Ascending aorta (tissue), 2 donors: ENCODE results near the gene ECT2. TPM values are rescaled to one million over a fixed set of nuclear protein-coding genes. Genes with fewer than 3 reads are reported as not detected.

ENCODE experiments used
- DNase-seq, 2 donors: peaks; one replicate each; pipeline ENCODE4 v3.0.0-alpha.2; 2019; ENCODE audit warnings: low spot score in 2 of 2
- H3K27ac ChIP-seq, 2 donors: fragments of 200-600 bp; sonication (generic); one replicate each; pipeline ENCODE4 v1.5.1; 2016 to 2017; ENCODE audit warnings: mild to moderate bottlenecking in 1 of 2
- H3K27me3 ChIP-seq: fragments of 200-600 bp; sonication (generic); one replicate; pipeline ENCODE4 v1.5.1; 2017
- H3K36me3 ChIP-seq, 2 donors: fragments of 200-600 bp; sonication (generic); one replicate each; pipeline ENCODE4 v1.5.1; 2016
- H3K4me1 ChIP-seq, 2 donors: fragments of 200-600 bp; sonication (generic); one replicate each; pipeline ENCODE4 v1.5.1; 2016 to 2017; ENCODE audit warnings: mild to moderate bottlenecking in 1 of 2
- H3K4me3 ChIP-seq, 2 donors: fragments of 200-600 bp; sonication (generic); one replicate each; pipeline ENCODE4 v1.5.1; 2016 to 2017; ENCODE audit warnings: mild to moderate bottlenecking in 1 of 2
- H3K9me3 ChIP-seq, 2 donors: fragments of 200-600 bp; sonication (generic); one replicate each; pipeline ENCODE4 v1.5.1; 2016
- intact Hi-C: fragments of 100-400 bp; cut with DNase I; formaldehyde crosslinking; loops from one replicate; pipeline ENCODE4 v1.15.1; 2023
- total RNA-seq: library from RNA; depleted of rRNA; stranded (reverse); fragments of >200 nt; gene quantifications from one replicate; pipeline ENCODE4 v1.1.0, GENCODE V29; 2016
- TF ChIP-seq, protein P1 (sequence below), 3 experiments: fragments of 200-600 bp in 2 of 3; fragments of 450-650 bp in 1 of 3; sonication (generic) in 2 of 3; IDR thresholded peaks; one replicate each; pipeline ENCODE4 v1.5.1; 2016 to 2019; ENCODE audit warnings: antibody characterized with exemption in 3 of 3, mild to moderate bottlenecking in 1 of 3, moderate library complexity in 1 of 3

The ECT2 gene
- total RNA-seq, 1 donor from 2014 or later: 27.1 TPM

DNA sequence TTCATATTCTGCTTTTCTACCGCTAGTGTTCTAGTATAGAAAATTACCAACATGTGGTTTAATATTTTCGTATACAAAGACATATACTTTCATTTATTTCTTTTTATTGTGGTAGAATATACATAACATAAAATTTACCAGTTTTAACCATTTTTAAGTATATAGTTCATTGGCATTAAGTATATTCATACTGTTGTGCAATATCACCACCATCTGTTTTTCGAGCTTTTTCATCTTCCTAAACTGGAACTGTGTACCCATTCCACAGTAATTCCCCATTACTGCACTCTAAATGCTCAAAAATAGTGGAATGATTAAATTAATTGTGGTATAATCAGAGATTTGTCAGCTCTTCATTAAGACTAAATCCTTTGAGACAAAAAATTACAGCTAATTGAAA is 62.9 kb downstream of the ECT2 start:
- no peak overlapping the region for H3K27ac ChIP-seq
- DNase-seq: no peak
- no peaks in the 10 kb centered on the region for H3K36me3 ChIP-seq
- no peaks in the 10 kb centered on the region for H3K27me3 ChIP-seq
- no peak overlapping the region for H3K4me3 ChIP-seq
- TF ChIP-seq, protein P1, sequence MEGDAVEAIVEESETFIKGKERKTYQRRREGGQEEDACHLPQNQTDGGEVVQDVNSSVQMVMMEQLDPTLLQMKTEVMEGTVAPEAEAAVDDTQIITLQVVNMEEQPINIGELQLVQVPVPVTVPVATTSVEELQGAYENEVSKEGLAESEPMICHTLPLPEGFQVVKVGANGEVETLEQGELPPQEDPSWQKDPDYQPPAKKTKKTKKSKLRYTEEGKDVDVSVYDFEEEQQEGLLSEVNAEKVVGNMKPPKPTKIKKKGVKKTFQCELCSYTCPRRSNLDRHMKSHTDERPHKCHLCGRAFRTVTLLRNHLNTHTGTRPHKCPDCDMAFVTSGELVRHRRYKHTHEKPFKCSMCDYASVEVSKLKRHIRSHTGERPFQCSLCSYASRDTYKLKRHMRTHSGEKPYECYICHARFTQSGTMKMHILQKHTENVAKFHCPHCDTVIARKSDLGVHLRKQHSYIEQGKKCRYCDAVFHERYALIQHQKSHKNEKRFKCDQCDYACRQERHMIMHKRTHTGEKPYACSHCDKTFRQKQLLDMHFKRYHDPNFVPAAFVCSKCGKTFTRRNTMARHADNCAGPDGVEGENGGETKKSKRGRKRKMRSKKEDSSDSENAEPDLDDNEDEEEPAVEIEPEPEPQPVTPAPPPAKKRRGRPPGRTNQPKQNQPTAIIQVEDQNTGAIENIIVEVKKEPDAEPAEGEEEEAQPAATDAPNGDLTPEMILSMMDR (IDR thresholded peaks at IDR 0.05): no peak
- no peaks in the 10 kb centered on the region for H3K9me3 ChIP-seq
- intact Hi-C loops: no loop called here
- no peaks in the 10 kb centered on the region for H3K4me1 ChIP-seq

DNA sequence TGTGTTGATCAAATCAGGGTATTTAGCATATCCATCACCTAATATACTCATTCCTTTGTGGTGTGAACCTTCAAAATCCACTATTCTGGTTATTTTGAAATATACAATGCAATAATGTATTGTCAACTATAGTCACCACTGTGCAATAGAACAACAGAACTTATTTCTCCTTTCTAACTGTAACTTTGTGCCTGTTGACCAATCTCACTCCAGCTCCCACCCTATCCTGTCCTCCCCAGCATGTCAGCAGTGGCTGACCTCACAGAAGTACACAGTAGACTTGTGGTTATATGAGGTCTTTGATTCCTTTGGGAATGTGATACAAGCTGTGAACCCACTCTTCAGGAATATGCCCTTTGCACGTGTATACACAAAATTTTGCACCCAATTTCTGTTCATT is 64.2 kb downstream of the ECT2 start:
- TF ChIP-seq, protein P1 (IDR thresholded peaks at IDR 0.05): no peak
- H3K9me3 ChIP-seq: no peaks in the 10 kb centered on the region
- no peaks in the 10 kb centered on the region for H3K36me3 ChIP-seq
- intact Hi-C loops: no loop called here
- no peaks in the 10 kb centered on the region for H3K27me3 ChIP-seq
- H3K4me1 ChIP-seq: no peaks in the 10 kb centered on the region
- DNase-seq: no peak
- no peak overlapping the region for H3K27ac ChIP-seq
- no peak overlapping the region for H3K4me3 ChIP-seq

DNA sequence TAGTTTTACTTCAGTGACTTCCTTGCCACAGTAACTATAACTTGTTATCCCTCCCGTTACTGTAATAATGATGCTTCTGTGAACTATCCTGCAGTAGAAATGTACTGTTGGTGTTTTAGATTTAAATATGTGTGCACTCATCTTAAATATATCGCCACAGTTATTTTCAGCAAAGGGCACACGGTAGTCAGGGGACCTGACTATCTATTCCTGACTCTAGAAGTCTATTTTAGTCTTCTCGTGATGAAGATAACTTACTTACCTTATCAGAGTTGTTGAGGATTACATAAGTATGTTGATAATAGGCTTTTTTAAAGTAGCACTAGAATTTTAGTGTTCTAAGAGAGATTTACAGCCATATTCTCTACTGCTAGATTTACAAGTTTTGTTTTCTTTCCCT is 65.3 kb downstream of the ECT2 start:
- H3K9me3 ChIP-seq: no peaks in the 10 kb centered on the region
- no peaks in the 10 kb centered on the region for H3K4me1 ChIP-seq
- no peaks in the 10 kb centered on the region for H3K27me3 ChIP-seq
- no peak for DNase-seq
- no peaks in the 10 kb centered on the region for H3K36me3 ChIP-seq
- no peak overlapping the region for H3K4me3 ChIP-seq
- TF ChIP-seq, protein P1 (IDR thresholded peaks at IDR 0.05): no peak
- intact Hi-C loops: no loop called here
- no peak overlapping the region for H3K27ac ChIP-seq

DNA sequence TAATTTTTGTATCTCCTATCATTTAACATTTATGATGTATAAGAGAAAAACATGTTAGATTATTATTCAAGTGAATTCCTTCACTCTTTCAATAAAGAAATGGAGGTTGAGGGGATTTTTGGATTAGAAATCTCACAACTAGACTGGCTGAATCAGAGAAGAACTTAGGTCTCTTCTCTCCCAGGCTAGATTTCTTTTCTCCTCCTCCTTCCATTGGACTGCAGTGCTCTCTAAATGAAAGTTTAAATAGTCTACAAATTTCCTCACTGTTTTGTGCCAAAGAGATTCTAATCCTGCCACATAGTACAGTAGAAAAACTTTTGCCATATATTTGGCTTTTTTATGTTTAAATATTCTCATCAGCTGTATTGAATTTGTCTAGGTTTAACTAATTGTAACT is 65.8 kb downstream of the ECT2 start:
- no peak overlapping the region for H3K4me3 ChIP-seq
- H3K27me3 ChIP-seq: no peaks in the 10 kb centered on the region
- no peaks in the 10 kb centered on the region for H3K36me3 ChIP-seq
- H3K27ac ChIP-seq: no peak overlapping the region
- TF ChIP-seq, protein P1 (IDR thresholded peaks at IDR 0.05): no peak
- intact Hi-C loops: no loop called here
- no peaks in the 10 kb centered on the region for H3K9me3 ChIP-seq
- no peak for DNase-seq
- no peaks in the 10 kb centered on the region for H3K4me1 ChIP-seq

DNA sequence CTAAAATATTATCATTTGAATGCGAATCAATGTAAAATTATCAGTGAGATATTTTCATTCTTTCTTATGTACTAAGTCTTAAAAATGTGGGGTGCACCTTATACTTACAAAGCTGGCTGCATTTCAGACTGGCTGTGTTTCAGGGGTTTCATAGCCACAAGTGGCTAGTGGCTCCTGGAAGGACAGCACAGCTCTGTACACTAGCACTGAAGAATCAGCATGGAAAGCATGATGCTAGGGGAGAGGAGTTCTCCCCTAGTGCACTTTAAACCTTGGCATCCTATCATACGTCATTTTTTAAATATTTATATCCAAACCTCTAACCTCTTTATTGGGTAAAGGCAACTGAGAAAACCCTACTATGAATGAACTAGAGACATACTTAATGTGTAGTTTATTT is 66.4 kb downstream of the ECT2 start:
- H3K9me3 ChIP-seq: no peaks in the 10 kb centered on the region
- no peaks in the 10 kb centered on the region for H3K4me1 ChIP-seq
- H3K27ac ChIP-seq: no peak overlapping the region
- intact Hi-C loops: no loop called here
- H3K27me3 ChIP-seq: no peaks in the 10 kb centered on the region
- H3K36me3 ChIP-seq: no peaks in the 10 kb centered on the region
- DNase-seq: no peak
- TF ChIP-seq, protein P1 (IDR thresholded peaks at IDR 0.05): no peak
- H3K4me3 ChIP-seq: no peak overlapping the region

DNA sequence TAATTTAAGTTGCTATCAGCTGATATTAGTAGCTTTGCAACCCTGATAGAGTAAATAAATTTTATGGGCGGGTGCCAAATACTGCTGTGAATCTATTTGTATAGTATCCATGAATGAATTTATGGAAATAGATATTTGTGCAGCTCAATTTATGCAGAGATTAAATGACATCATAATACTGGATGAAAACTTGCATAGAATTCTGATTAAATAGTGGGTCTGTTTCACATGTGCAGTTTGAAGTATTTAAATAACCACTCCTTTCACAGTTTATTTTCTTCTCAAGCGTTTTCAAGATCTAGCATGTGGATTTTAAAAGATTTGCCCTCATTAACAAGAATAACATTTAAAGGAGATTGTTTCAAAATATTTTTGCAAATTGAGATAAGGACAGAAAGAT is 70.0 kb downstream of the ECT2 start:
- Histone ChIP-seq H3K27ac (no peak overlapping the region), H3K36me3 (no peaks in the 10 kb centered on the region), H3K9me3 (no peaks in the 10 kb centered on the region), H3K4me1 (no peaks in the 10 kb centered on the region), H3K27me3 (no peaks in the 10 kb centered on the region), H3K4me3 (no peak overlapping the region)
- TF ChIP-seq, protein P1 (IDR thresholded peaks at IDR 0.05): no peak
- DNase-seq: no peak
- intact Hi-C loops: no loop called here
